ENCODE results near the gene DAPK1. TPM values are rescaled to one million over a fixed set of nuclear protein-coding genes. Genes with fewer than 3 reads are reported as not detected.

The DAPK1 gene
- total and polyA plus RNA-seq, 11 donors = 1.0 to 52.5 (median 2.3) TPM

DNA sequence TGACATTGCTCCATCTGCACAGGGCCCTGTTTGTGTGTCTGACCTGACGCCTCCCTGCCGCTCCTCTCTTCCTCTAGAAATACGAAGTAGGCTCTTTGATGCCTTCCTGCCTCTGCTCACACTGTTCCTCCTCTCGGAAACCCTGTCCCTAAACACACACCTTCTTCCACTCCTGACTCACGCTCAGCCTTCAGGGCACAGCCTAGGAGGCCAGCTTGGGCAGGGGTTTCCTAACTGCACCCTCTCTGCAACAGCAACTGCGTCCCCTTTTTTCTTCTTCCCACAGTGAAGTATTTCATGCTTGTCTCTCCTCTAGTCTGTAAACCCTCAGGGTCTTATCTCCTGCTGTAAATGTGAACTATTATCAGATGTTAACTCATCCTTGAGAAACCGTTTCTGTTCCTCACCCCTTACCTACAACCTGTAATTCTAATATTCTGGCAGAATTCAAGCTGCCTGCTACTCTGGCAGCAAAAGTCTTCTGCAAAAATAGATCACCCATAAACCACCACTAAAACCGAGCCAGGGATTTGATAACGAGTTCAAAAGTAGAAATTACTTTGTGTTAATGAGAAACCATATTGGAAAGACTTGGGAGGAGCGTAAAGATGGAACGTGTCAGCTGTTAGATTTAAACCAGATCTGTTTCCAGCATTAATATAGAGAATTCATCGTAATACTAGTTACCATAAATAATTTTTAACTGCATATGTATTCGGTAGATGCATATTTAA, 100.2 kb downstream of the DAPK1 start:
- Histone ChIP-seq H3K27me3 (no peaks in the 10 kb centered on the region), H3K27ac (peak overlapping the region in 2 of 12 donors; percentile 18 to 72), H3K9me3 (no peaks in the 10 kb centered on the region), H3K4me1 (peaks cover 0 to 73% (median 15%) of the 10 kb centered on the region in 12 donors), H3K4me3 (no peak overlapping the region), H3K36me3 (no peaks in the 10 kb centered on the region)
- ATAC-seq (no peak), DNase-seq (no peak)
- WGBS, 4 donors = 59 to 83% (median 71%) methylated on average over 13 of the region's 13 CpGs
- TF ChIP-seq, protein P1, sequence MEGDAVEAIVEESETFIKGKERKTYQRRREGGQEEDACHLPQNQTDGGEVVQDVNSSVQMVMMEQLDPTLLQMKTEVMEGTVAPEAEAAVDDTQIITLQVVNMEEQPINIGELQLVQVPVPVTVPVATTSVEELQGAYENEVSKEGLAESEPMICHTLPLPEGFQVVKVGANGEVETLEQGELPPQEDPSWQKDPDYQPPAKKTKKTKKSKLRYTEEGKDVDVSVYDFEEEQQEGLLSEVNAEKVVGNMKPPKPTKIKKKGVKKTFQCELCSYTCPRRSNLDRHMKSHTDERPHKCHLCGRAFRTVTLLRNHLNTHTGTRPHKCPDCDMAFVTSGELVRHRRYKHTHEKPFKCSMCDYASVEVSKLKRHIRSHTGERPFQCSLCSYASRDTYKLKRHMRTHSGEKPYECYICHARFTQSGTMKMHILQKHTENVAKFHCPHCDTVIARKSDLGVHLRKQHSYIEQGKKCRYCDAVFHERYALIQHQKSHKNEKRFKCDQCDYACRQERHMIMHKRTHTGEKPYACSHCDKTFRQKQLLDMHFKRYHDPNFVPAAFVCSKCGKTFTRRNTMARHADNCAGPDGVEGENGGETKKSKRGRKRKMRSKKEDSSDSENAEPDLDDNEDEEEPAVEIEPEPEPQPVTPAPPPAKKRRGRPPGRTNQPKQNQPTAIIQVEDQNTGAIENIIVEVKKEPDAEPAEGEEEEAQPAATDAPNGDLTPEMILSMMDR (IDR thresholded peaks at IDR 0.05) = no peak
- no peak for TF ChIP-seq POLR2A (IDR thresholded peaks at IDR 0.05)
- intact Hi-C loops (cut with DNase I) = loop anchor here in 1 of 10 donors (5.0 kb wide), 1 partner anchor 49 kb away; no protein-coding TSS in a partner anchor

DNA sequence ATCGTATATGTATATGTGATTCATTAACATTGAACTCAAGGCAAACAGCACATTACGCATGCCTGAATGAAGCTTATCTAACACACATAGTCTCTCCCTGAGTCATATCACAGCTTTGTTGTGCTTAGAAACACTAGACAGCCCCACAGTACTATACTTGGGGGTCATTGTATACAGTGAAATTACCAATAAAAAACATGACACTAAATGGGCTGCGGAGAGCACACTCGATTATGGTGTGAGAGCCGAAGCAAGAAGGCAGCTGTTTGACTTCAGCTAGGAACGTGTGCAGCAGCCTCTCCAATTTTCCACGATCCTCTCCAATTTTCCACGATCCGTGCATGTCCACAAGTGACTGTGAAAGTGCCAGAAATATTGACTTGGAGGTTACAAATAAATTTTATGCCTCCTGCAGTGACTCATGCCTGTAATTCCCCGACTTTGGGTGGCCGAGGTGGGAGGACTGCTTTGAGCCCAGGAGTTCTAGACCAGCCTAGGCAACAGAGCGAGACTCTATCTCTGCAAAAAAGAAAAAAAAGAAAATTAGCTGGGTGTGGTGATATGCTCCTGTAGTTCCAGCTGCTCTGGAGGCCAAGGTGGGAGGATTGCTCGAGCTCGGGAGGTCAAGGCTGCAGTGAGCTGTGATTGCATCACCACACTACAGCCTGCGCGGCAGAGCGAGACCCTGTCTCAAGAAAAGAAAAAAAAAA, 102.4 kb downstream of the DAPK1 start:
- Histone ChIP-seq H3K9me3 (no peaks in the 10 kb centered on the region), H3K36me3 (no peaks in the 10 kb centered on the region), H3K27me3 (no peaks in the 10 kb centered on the region), H3K27ac (peak overlapping the region in 2 of 12 donors; percentile 72), H3K4me3 (no peak overlapping the region), H3K4me1 (peaks cover 0 to 52% (median 11%) of the 10 kb centered on the region in 12 donors)
- ATAC-seq (peak; percentile 11 to 66 (median 56)), DNase-seq (peak in 1 of 5 donors; percentile 25)
- TF ChIP-seq, protein P1 (IDR thresholded peaks at IDR 0.05) = no peak
- no peak for TF ChIP-seq POLR2A (IDR thresholded peaks at IDR 0.05)
- 59 to 63% (median 63%) methylated on average over 17 of the region's 17 CpGs for WGBS, 4 donors
- intact Hi-C loops (cut with DNase I) = loop anchor here in 2 of 10 donors (5.0 to 10.0 kb wide), 2 partner anchors 47 to 55 kb away; no protein-coding TSS in a partner anchor

DNA sequence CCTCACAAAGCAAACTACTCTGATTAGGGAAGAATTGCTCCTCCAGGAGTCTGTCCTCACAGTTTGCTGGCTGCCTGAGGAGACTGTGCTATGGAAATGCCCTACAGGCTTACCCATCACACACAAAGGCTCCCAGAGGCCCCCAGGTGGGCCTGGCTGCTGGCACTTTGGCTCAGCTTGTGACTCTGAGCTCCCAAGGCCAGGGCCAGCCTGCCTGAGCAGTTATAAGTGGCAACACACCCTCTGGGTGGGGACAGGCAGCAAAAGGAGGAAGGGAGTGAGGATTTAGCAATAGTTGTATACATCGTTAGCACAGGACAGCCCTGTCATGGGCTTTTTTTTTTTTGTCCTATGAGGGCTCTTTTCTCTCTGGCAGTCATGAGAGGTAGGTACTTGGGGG, 103.5 kb downstream of the DAPK1 start:
- 67 to 91% (median 76%) methylated on average over 1 of the region's 1 CpG for WGBS, 4 donors
- no peaks in the 10 kb centered on the region for H3K9me3 ChIP-seq
- ATAC-seq = peak; percentile 35 to 78 (median 51)
- H3K27ac ChIP-seq = peak overlapping the region in 2 of 12 donors; percentile 72
- H3K27me3 ChIP-seq = no peaks in the 10 kb centered on the region
- DNase-seq = peak in 3 of 5 donors; percentile 40 to 70 (median 57)
- H3K4me3 ChIP-seq = no peak overlapping the region
- H3K4me1 ChIP-seq = peaks cover 0 to 50% (median 11%) of the 10 kb centered on the region in 12 donors
- H3K36me3 ChIP-seq = no peaks in the 10 kb centered on the region
- intact Hi-C loops (cut with DNase I) = loop anchor here in 1 of 10 donors (10.0 kb wide), 1 partner anchor 56 kb away; no protein-coding TSS in a partner anchor
- TF ChIP-seq, protein P1 (IDR thresholded peaks at IDR 0.05) = no peak
- TF ChIP-seq POLR2A (IDR thresholded peaks at IDR 0.05) = no peak

DNA sequence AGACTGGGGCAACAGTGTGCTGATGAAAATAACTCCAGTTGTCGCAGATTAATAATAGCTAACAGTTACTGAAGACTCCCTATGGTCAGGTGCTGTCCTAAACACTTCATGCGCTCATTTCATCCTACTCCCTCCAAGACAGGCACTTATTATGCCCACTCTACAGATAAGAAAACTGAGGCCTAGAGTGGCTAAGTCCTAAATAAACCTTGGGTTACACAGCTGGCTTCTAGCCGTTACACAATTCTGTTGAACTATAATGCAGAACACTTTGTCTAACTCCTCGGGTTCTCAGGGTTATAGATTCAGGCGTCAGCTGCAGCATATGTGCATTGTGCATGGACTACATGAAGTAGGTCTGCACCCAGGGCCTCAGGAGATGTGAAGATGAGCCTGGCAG, 103.9 kb downstream of the DAPK1 start:
- ATAC-seq = peak in 1 of 4 donors; percentile 1
- Histone ChIP-seq H3K4me3 (no peak overlapping the region), H3K27ac (peak overlapping the region in 2 of 12 donors; percentile 63 to 72), H3K27me3 (no peaks in the 10 kb centered on the region), H3K9me3 (no peaks in the 10 kb centered on the region), H3K36me3 (no peaks in the 10 kb centered on the region), H3K4me1 (peaks cover 0 to 48% (median 10%) of the 10 kb centered on the region in 12 donors)
- DNase-seq = no peak
- TF ChIP-seq, protein P1 (IDR thresholded peaks at IDR 0.05) = no peak
- no peak for TF ChIP-seq POLR2A (IDR thresholded peaks at IDR 0.05)
- intact Hi-C loops (cut with DNase I) = loop anchor here in 1 of 10 donors (10.0 kb wide), 1 partner anchor 57 kb away; no protein-coding TSS in a partner anchor
- 76 to 100% (median 92%) methylated on average over 5 of the region's 5 CpGs for WGBS, 4 donors
